ENCODE measurements around the gene NAV1. TPM values are rescaled to one million over a fixed set of nuclear protein-coding genes. Genes with fewer than 3 reads are reported as not detected.

The NAV1 gene
- total and polyA plus RNA-seq, 2 of the 8 experiments (the other 6 are each of a cell fraction or from before 2014, with no cell fraction given) = 9.9 to 42.7 TPM

GRCh38 chr1:201508809-201509208, 30.1 kb upstream of the NAV1 start (continued):
- no peak for TF ChIP-seq E2F6 (IDR thresholded peaks at IDR 0.05)
- no peak for TF ChIP-seq TAF7 (optimal IDR thresholded peaks at IDR 0.05; ENCODE audit: borderline replicate concordance, low read depth, low read length)
- TF ChIP-seq ATF3 (IDR thresholded peaks at IDR 0.05; ENCODE audit: insufficient read depth, low read depth, low read length) = no peak
- no peak for TF ChIP-seq HDAC6 (IDR thresholded peaks at IDR 0.05; ENCODE audit: low read depth, low read length)
- TF ChIP-seq BACH1 (IDR thresholded peaks at IDR 0.05; ENCODE audit: low read length) = no peak
- TF ChIP-seq ASH2L (IDR thresholded peaks at IDR 0.05; ENCODE audit: low read length) = no peak
- no peak for TF ChIP-seq CTBP2 (IDR thresholded peaks at IDR 0.05; ENCODE audit: borderline replicate concordance, insufficient read depth, insufficient read length, low read length)
- no peak for TF ChIP-seq POLR2AphosphoS5 (IDR thresholded peaks at IDR 0.05; ENCODE audit: low read depth, low read length)

Measured in H1 (cell line).